IPS-NIHi11 (cell line): ENCODE results near the gene SLC7A4.
"Not testable (repeated sequence)": the region's sequence is repeated elsewhere in the genome, so short reads cannot be mapped to it uniquely, and the experiment has no call there.

Experiments
- DNase-seq: peaks from one replicate; pipeline ENCODE4 v3.0.0; 2012; ENCODE audit warnings: mixed read lengths, low spot score

SLC7A4 gene

GRCh38 chr22:21041937-21042336 lies 9.6 kb upstream of the SLC7A4 start:
- no peak for DNase-seq

- not testable (repeated sequence) for DNase-seq
Measured at GRCh38 chr22:21039158-21039557, 6.8 kb upstream of the SLC7A4 start.

DNA sequence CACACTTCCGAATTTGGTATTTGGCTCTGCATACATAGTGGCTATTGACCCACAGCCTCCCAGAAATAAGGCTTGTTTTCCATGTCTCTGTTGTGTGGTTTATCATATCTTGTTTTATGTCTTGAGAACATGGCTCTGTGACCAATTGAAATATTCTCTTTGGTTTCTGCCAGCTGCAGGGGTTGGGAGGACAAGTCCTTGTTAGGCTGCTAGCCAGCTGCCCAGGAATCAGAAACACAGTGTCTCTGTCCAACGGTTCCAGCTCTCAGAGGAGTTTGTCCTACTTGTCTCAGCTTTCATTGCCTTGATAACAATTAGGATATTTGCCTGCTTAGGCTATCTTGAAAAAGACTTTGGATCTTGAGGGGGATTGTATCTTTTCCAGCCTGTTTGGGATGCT lies 6.0 kb upstream of the SLC7A4 start:
- no peak for DNase-seq

DNA sequence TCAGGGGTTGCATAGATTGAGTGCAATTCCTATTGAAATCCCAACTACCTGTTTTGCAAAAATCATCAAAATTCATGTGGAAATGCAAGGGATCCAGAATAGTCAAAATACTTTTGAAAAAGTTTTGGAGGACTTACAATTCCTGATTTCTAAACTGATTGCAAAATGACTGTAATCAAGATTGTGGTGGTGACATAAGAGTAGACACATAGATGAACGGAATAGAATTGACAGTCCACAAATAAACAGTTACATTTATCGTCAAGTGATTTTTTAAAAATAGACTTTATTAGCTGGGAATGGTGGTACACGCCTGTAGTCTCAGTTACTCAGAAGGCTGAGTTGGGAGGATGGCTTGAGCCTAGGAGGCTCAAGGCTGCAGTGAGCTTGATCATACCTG lies 2.6 kb upstream of the SLC7A4 start:
- DNase-seq = no peak

GRCh38 chr22:21033895-21034294 lies 1.5 kb upstream of the SLC7A4 start:
- DNase-seq = no peak

DNA sequence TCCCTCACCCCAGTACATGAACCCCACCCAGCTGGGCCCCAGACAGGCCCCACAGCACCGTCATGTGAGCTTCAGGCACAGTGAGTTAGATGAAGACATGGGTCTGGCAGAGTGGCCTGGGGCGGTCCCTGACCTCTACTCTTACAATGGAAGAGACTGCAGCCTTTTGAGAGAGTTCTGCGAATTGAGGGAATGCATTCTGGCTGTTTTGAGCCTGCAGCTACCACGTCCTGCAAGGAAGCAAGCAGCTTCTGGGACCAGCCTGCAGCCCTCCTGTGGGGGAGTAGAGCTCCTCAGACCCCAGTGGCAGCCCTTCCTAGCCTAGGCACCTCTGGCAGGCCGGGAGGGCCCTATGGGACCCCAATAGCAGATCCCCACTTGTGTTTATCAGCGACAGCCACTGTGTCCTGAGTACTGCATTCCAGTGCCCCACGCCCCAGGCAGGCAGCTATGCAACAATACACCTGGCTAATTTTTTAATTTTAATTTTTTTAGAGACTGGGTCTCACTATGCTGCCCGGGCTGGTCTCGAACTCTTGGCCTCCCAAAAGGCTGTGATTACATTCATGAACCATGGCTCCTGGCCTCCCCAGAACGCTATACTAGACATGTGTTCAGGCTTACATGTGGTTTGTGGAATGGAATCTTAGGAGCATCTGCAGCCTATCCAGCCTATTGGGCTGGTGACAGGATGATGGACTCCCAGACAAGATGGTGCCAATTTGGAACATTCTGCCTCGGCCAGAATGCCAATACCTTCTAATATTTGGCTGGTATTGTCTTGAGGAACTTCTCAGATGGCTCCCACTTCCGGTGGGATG lies 717 bp upstream of the SLC7A4 start:
- DNase-seq = no peak

DNA sequence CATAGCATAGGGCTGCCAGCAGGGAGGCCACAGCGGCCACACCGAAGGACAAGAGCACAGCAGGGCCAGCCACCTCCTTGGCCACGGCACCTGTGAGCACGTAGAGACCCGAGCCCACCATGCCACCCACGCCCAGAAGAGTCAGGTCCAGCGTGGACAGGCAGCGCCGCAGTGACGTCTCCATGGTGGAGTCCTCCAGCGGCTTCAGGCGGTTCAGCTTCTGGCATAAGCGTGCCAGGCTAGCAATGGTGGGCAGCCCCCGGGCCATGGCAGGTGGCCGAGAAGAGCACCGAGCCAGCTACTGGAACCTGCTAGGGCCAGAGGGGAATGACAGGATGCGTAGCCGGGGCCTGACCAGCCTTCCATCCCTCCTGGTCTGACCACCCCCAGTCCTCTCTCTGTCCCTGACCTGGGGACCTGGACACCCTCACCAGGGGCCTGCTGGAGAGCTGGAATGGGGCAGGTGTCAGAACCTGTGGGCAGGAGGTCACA lies 770 bp downstream of the SLC7A4 start:
- no peak for DNase-seq

DNA sequence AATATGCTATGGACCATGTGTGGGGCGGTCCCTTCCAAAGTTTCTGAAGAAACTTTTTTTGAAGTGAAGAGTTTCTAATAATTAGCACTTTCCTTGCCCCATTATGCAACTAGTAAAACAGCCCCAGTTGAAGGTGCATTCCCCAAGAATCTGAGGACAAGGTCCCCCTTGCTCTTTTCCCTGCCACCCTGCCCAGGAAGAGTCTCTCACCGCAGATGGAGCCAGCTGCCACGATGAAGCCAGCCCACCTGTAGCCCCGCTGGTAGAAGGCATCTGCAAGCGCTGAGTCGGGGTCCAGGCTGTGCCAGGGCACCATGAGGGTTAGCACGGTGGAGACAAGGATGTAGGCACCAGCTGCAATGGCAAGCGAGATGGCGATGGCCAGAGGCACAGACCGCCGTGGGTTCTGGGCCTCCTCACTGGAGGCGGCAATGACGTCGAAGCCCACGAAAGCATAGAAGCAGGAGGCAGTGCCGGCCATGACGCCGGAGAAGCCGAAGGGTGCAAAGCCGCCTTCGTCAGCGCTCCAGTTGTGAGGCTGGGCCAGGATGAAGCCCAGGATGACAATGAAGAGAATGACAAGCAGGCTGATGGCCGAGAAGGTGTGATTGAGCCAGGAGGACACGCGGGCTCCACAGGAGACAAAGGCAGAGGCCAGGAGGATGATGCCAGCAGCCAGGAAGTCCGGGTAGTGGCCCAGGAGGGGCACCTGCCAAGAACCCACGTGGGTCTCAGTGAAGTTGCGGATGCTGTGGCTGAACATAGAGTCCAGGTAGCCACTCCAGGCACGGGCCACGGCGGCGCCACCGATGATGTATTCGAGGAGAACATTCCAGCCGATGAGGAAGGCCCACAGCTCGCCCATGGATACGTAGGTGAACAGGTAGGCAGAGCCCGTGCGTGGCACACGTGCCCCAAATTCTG lies 1.5 kb downstream of the SLC7A4 start:
- DNase-seq = no peak

GRCh38 chr22:21030032-21030431 lies 2.3 kb downstream of the SLC7A4 start:
- DNase-seq = no peak

GRCh38 chr22:21029486-21030025 lies 2.8 kb downstream of the SLC7A4 start:
- no peak for DNase-seq

DNA sequence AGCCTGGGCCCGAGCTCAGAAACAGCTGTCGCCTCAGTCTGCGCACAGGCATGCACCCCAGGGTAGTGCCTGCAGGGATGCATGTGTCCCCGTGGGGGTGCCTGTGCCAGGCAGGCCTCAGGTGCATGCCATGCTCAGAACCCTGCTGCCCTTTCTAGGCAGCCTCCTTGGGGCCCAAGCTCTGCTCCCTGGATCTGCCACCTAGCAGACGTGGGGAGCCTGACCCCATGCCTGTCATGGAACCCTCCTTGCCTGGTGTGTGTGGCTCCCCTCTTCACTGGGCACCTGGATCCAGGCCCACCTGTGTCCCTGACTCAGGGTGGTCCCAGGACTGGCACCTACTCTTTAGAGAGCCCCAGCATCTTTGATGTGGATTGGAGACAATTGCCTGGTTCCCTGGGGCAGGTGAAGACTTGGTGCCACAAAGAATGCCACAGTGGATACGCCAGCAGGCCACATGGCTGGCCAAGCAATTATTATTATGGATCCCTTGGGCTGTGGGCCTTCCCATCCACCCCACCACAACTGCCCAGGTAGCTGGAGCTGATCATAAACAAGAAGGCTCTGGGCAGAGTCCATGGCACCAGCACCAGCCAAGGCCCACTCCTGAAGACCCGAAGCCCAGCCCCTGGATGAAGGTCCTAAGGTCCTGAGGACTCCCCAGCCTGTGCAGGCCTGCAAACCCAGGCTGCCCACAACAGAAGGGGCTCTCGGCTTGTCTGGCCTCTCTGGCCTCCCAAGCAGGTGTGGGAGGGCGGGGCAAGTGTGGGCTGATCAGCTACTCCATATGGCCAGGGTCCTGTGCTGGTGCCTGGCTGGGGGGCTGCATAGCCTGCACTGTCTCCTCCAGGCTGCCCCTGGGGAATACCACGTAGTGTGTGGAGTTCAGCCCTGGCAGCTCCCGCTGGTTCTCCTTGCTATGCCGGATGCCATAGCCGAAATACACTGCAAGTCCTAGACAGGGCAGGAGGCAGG lies 3.8 kb downstream of the SLC7A4 start:
- no peak for DNase-seq

DNA sequence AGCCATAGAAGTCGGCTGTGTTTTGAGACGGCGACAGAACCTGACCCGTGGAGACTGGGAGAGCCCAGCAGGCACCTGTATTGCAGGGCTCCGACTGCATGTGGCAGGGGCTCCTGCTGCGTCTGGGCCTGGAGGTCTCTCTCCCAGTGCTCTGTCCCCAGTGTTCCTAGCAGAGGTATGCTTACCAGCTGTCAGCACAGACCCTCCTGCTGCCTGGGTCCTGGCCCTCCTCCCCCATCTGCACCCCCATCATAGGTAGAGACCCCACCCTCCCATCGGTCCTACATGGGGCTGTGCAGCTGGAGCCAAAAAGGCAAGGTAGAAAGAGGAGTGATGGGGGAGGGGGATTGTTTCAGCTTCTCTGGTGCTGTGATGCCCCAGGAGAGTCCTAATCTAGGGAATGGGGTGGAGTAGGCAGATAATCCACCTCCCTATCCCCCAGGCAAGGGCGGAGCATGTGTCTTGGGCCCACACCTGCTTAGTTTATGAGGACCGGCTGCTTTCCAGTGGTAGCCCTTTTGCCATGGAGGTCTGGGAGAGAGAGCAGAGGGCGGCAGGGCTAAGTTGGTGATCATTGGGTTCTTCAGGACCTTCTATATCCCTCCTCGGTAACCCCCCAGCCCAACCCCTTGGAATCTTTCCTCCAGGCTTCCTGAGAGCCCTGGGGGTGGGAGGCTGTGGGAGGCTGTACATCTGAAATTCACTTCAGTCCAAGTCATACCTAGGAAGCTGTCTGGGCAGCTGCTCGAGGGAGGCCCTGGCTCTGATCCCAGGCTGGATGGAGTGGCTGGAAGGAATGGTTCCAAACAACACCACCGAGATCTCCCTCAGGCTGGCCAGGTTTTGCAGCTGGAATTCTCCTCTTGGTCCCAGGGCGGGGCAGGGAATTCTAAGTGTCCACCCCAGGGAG lies 5.3 kb downstream of the SLC7A4 start:
- DNase-seq = no peak

GRCh38 chr22:21025763-21026755 lies 6.3 kb downstream of the SLC7A4 start:
- no peak for DNase-seq

DNA sequence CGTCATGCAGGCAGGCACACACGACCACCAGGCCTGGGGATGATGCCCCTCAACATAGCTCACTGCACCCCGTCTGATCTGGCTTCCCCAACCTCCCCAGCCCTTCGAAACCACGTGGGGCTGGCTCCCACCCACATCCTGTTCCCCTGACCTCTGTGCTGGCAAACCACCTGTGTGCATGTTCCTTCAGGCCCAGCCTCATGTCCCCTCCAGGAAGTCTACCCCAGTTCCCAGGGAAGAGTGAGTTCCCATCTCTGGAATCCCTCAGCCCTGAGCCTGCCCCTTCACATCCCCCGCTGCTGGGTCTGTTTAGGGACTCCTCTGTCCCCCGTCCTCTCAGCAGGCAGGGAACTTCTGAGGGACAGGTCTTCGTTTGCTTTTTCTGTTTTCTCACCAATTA lies 7.1 kb downstream of the SLC7A4 start:
- no peak for DNase-seq

DNA sequence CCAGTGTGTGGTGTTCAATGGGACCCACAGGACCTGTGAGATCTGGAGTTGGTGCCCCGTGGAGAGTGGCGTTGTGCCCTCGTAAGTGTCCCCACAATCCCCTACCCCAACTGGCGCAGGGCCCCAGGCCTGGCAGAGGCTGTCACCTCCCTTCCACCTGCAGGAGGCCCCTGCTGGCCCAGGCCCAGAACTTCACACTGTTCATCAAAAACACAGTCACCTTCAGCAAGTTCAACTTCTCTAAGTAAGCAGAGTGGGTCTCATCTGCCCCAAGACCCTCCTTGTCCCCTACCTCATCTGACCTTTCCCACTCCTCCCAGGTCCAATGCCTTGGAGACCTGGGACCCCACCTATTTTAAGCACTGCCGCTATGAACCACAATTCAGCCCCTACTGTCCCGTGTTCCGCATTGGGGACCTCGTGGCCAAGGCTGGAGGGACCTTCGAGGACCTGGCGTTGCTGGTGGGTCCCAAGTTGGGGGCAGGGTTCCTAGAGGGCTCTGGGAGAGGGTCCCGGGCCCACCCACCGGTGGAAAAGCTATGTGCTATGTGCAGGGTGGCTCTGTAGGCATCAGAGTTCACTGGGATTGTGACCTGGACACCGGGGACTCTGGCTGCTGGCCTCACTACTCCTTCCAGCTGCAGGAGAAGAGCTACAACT lies 9.3 kb downstream of the SLC7A4 start:
- no peak for DNase-seq

DNA sequence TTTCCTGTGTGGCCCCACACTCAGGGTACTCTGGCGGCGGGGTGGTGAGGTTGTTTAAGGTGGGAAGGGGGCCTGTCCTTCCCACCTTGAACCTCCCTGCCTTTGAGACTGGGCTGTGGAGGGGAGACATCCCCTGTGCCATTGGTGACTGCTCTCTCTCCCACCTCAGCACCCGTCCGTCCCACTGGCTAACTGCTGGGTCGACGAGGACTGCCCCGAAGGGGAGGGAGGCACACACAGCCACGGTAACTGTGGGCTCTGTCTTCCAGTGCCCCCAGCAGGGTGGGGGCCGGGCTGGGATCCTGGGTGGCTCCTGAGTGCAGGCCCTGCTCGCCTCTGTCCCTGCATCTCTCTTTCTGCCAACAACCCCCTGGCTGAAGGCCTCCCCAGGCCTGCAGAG lies 9.9 kb downstream of the SLC7A4 start:
- no peak for DNase-seq

GRCh38 chr22:21020802-21021429 lies 11.4 kb downstream of the SLC7A4 start:
- peak; percentile 84 for DNase-seq

- DNase-seq = no peak
Measured at GRCh38 chr22:21018314-21018713, 14.0 kb downstream of the SLC7A4 start.
